Measurements from ENCODE around the gene LONRF2.

- no peak for TF ChIP-seq CTCF (IDR thresholded peaks at IDR 0.05)
- TF ChIP-seq POLR2A (IDR thresholded peaks at IDR 0.05) = no peak
Observed at GRCh38 chr2:100265226-100265625, 57.1 kb downstream of the LONRF2 start.
